SKM-1 (cell line): ENCODE results near the gene PGGT1B.

ENCODE experiments used
- DNase-seq: peaks from one replicate; lab custom pipeline; 2025; ENCODE audit not compliant: unreplicated experiment; lab: John Stamatoyannopoulos, UW

PGGT1B gene

GRCh38 chr5:115262321-115263077 lies at the start of gene PGGT1B:
Gene PGGT1B (minus strand): TSS chr5:115262877. CDS start chr5:115262851, 26 bp downstream.
- DNase-seq, result peak; percentile 71

DNA sequence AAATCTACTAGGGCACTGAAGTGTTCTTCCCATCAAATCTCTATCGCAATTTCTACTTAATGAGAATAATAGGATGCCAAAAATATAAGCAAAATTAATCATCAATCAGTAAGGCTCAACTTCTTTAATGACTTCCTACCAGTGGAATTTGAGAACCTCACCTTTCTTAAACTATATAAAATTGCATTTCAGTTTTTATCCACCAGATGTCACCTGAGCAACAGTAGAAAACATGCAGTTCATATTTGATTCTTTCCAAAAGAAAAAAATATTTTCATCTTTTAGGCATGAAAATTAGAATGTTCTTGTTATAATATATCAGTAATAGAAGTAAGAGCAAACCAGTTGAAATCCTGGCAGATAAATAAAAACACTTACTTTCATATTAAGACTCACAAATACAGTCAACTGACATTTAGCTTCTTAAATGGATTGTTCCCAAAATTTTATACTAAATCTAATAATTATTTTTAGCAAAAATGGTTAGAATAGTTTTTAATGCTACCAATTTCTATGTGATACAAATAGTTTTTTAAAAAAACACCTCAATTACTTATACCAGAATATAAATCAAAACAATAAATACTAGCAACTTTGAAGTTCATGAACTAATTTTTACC lies 47.2 kb upstream of the PGGT1B start:
- DNase-seq, result peak; percentile 25

- DNase-seq, result no peak
Observed at GRCh38 chr5:115308815-115309214, 46.1 kb upstream of the PGGT1B start.

- no peak for DNase-seq
Observed at GRCh38 chr5:115306011-115306536, 43.4 kb upstream of the PGGT1B start.

GRCh38 chr5:115304496-115304895 lies 41.8 kb upstream of the PGGT1B start:
- DNase-seq, result no peak

DNA sequence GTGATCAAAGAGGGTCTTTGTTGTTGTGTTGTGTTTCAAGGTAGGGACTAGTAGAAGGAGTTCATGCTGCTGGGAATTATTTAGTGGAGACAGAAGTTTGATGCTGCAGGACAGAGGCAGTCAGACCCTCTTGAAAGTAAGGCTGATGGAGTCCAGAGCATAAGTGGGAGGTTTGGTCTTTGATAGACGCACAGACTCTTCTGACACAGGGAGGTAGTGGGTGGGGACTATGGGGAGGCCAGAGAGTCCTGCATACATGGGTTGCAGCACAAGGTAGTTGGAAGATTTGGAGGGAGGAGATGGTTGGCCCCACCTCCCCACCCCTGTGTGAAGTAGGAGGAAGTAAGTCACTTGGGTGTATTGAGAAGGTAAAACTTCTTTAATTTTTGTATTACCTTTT lies 36.1 kb upstream of the PGGT1B start:
- DNase-seq, result no peak

GRCh38 chr5:115297031-115297430 lies 34.4 kb upstream of the PGGT1B start:
- DNase-seq, result no peak

DNA sequence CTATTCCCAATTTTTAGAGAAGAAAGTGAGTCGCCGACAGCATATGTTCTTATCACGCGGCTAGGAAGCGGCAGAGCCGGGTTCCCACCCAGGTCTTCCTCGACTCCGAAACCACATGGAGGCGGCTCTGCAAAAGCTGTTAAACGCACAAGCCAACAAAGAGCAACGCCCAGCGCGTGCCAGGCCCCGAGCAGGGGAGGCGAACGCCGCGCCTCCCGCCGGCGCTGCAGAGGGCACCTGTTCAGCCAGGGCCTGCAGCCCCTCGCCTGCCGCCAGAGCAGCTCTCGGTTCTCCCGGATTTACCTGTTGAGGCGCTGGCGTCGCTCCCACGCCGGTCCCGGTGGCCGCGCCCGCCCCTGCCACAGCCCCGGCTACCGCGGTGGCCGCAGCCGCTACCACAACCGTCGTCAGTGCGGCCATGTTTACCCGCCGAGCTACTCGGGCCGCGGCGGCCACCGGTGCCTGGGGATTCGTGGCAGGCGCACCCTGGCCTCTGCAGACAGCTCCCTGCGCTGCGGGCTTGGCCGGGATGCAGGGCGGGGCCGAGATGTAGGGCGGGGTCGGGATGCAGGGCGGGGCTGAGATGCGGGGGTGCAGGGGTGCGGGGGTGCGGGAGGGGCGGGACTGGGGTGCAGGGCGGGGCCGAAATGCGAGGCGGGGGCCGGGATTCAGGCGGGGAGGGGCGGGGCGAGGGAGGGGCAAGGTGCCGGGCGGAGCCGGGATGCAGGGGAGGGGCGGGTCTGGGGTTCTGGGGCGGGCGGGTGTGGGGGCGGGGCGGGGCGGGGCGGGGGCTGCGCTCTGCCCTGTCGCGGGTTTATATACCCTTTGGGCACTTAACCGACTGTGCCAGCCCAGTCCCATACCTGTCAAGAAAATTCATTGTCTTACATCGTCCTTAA lies 33.7 kb upstream of the PGGT1B start, which contains the start of gene CCDC112:
Gene CCDC112, minus strand, starts transcription at position 531 of the 899 bp plus-strand sequence. Its CDS starts 111 bp downstream, at position 420.
- DNase-seq, result peak; percentile 13

DNA sequence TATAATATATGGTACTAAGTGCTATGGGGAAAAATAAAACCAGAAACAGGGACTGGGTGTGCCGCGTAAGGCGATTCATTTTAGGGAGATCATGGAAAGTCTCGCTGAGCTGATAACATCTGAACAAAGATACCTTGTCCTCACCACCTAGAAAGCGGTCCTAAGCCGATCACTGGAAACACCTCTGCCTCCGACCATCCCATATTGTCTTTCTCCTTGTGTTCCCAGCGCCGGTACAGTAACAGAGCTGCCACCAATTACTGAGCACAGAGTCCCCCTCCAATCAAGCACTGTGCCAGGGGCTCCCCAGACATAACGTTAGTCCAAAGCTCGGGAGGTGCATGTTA lies 33.1 kb upstream of the PGGT1B start:
- DNase-seq, result no peak

GRCh38 chr5:115291397-115291796 lies 28.7 kb upstream of the PGGT1B start:
- no peak for DNase-seq

DNA sequence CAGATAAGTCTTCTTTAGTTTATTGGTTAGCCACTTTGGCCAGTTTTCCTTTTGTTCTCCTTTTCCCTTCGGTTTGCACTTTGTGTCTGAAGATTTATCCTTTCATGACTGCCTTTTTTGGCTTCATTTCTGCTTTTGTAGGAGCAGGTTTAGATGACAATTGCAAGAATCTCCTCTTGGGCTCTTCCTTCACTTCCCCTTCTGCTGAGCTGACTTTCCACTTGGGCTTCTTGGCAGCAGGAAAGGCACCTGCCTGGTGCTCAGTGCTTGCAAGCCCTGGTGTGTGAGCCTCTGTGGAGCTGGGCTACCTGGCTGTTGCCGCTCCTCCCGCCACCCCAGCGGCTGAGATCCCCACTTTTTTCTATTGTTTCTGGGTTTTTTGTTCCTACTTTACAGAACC lies 26.4 kb upstream of the PGGT1B start:
- DNase-seq, result peak; percentile 43

GRCh38 chr5:115284021-115284420 lies 21.3 kb upstream of the PGGT1B start:
- DNase-seq, result no peak

GRCh38 chr5:115282131-115282530 lies 19.5 kb upstream of the PGGT1B start:
- DNase-seq, result no peak

DNA sequence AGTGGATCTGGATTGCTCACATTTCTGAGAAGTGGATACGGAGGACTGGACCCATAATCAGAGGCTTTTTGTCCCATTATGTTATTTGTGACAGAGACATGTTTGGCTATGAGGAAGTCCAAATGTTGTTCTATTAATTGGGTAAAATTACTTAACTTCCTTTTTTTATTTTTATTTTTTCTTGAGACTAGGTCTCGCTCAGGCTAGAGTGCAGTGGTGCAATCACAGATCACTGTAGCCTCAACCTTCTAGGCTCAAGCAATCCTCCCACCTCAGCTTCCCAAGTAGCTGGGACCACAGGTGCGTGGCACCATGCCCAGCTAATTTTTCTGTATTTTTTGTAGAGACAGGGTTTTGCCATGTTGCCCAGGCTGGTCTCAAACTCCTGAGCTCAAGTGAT lies 11.9 kb upstream of the PGGT1B start:
- no peak for DNase-seq

GRCh38 chr5:115272297-115272958 lies 9.8 kb upstream of the PGGT1B start:
- no peak for DNase-seq

DNA sequence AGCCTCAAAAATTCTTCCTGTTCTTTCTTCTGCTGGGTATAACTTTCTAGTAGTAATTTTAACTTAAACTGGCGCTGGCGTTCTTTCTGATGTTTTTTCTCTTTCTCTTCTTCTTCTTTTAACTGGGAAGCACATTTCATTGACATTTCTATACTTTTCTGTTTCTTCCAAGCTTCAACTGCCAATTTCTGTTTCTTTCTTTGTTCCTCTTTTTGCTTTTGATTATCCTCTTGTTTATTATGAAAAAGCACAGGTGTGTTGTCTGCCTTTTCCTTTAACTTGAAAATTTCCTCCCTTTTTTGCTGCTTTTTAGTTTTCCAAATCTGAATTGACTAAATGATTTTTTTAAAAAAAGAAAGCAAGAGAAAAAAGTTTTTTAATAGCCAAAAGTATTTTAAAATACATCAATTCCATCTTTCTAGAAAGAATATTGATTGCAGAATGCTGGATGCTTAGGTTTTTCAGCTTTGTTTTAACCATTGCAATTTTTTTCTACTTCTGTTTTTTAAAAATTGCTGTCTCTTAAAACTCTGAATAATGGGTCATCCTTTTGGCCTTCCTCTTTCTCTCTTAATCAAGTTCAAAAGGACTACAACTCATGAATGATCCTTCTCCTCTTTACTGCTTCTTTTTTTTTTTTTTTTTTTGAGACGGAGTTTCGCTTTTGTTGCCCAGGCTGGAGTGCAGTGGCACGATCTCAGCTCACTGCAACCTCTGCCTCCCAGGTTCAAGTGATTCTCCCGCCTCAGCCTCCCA lies 8.8 kb upstream of the PGGT1B start:
- DNase-seq, result no peak

DNA sequence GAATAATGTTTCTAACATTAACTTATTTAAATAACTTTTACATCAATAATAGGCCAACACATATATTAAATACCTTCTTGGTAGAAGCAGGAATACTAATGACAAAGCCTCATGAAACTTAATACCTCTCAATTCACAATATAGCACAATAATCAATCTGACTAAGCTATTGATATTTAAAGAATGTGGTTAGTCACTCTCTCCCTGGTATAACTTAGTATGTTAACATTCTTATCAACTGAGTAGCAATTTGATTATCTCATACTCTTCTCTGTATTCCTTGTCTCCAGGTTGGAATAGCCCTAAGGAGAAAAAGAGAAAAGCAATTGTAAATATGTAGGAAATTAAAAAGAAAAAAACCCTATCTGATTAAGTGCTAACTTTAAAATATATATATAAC lies 4.9 kb upstream of the PGGT1B start:
- no peak for DNase-seq

DNA sequence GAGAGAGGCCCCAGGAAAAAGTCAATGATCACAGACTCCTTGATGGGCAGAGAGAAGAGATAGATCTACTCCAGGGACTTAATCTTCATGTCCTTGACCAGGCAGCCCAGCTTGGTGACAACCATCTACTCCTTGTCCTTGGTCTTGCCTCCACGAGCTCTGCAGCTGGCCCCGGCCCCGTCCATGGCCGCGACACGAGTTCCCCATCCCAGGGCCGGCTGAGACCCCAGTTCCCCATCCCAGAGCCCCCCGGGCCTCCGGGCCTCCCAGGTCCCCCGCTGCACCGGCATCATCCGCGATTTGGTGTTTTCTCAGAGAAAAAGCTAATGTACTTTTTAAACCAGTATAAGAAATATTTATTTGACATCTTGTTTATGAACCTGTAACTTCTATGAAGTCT lies 2.5 kb upstream of the PGGT1B start:
- DNase-seq, result no peak

GRCh38 chr5:115264786-115265185 lies 2.1 kb upstream of the PGGT1B start:
- no peak for DNase-seq

GRCh38 chr5:115263078-115263380 lies 352 bp upstream of the PGGT1B start:
- DNase-seq, result no peak

GRCh38 chr5:115262011-115262320 lies 711 bp downstream of the PGGT1B start:
- no peak for DNase-seq
